H54 (cell line): ENCODE measurements around the gene SLC2A5.

Experiments
- DNase-seq: peaks from one replicate; pipeline ENCODE4 v3.0.0; 2011; ENCODE audit warnings: low spot score, mixed read lengths; ENCODE audit not compliant: insufficient read length
- FAIRE-seq: peaks from 3 replicates; lab custom pipeline; 2011; peaks lifted over from hg19 to GRCh38; lab: Jason Lieb, UNC
- POLR2A ChIP-seq: IDR thresholded peaks from 2 replicates; pipeline ENCODE4 v1.6.1; 2011; ENCODE audit warnings: low read depth, mild to moderate bottlenecking, low read length

SLC2A5 gene, protein sequence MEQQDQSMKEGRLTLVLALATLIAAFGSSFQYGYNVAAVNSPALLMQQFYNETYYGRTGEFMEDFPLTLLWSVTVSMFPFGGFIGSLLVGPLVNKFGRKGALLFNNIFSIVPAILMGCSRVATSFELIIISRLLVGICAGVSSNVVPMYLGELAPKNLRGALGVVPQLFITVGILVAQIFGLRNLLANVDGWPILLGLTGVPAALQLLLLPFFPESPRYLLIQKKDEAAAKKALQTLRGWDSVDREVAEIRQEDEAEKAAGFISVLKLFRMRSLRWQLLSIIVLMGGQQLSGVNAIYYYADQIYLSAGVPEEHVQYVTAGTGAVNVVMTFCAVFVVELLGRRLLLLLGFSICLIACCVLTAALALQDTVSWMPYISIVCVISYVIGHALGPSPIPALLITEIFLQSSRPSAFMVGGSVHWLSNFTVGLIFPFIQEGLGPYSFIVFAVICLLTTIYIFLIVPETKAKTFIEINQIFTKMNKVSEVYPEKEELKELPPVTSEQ

GRCh38 chr1:9069326-9070100 is at the start of gene SLC2A5:
Gene SLC2A5, minus strand, starts transcription at chr1:9069635. Its CDS starts 99 bp downstream, at chr1:9069536.
- TF ChIP-seq POLR2A, result no peak
- DNase-seq (no peak), FAIRE-seq (no peak)

DNA sequence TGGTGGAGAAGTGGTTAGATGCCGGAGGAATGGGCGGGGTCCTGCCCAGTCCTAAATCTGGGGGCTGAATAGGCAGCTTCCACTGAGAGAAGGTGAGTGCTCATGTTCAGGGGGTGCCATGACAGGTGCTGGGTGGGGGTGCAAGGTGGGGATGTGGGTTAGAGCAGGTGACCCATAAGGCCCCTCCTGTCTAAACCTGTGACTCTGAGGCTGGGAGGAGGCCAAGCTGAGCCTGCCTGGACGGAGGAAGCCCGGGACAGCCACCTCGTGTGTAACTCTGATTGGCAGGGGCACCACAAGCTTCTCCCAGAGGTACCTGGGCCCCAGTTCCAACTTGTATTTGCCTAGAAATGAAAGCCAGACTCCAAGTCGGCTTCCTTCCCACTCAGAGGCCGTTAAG is 48.8 kb upstream of the SLC2A5 start:
- FAIRE-seq (no peak), DNase-seq (no peak)
- TF ChIP-seq POLR2A, result no peak

- no peak for TF ChIP-seq POLR2A
- FAIRE-seq (no peak), DNase-seq (no peak)
Measured at GRCh38 chr1:9115351-9116205, 46.1 kb upstream of the SLC2A5 start.

DNA sequence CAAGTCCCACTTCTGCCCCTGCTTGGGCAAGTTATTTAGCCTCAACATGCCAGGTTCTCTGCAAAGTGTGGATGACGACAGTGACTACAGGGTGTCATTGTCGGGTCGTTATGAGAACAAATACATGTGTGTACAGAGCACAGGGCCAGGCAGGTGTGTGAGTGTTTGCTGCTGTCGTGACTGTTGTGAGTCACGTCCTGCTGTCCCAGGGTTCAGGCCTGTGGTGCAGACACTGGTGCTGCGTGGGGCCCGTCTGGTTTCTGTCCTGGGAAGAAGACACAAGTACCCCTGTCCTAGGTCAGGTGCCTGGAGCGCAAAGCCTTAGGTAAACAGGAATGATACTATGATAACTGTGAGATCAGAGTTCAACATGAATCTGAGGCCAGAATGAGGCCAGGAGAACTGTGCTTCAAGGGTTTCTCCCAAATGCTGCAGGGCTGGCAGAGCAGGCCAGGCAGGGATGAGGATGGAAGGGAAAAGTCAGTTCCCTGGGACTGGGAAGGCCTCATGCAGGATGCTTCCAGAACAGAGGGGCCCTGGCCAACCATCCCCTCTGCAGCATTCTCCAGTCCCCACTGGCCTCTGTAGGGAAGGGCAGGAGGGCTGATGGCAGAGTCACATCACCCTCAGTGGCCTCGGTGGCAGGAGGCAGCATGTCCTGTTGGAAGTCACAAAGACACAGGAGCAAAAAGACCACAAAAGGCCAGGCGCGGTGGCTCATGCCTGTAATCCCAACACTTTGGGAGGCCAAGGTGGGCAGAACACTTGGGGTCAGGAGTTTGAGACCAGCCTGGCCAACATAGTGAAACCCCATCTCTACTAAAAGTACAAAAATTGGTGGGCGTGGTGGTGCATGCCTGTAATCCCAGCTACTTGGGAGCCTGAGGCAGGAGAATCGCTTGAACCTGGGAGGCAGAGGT is 43.8 kb upstream of the SLC2A5 start:
- no peak for TF ChIP-seq POLR2A
- FAIRE-seq (no peak), DNase-seq (no peak)

DNA sequence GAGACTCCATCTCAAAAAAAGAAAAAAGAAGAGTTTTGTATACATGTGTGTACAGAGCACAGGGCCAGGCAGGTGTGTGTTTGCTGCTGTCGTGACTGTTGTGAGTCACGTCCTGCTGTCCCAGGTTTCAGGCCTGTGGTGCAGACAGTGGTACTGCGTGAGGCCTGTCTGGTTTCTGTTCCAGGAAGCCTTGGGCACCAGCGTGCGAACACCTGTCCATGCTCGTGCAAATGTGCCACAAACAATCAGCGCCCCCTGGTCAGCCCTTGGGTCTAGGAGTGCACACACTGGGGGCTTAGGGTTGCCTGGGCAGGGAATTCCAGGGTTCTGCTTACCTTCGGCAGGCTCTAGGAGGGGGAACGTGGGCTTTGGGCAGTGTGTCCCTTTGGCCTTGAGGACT is 42.5 kb upstream of the SLC2A5 start:
- FAIRE-seq, result no peak
- no peak for DNase-seq
- TF ChIP-seq POLR2A, result no peak

- DNase-seq, result no peak
- no peak for TF ChIP-seq POLR2A
- no peak for FAIRE-seq
Measured at GRCh38 chr1:9111357-9111691, 41.9 kb upstream of the SLC2A5 start.

DNA sequence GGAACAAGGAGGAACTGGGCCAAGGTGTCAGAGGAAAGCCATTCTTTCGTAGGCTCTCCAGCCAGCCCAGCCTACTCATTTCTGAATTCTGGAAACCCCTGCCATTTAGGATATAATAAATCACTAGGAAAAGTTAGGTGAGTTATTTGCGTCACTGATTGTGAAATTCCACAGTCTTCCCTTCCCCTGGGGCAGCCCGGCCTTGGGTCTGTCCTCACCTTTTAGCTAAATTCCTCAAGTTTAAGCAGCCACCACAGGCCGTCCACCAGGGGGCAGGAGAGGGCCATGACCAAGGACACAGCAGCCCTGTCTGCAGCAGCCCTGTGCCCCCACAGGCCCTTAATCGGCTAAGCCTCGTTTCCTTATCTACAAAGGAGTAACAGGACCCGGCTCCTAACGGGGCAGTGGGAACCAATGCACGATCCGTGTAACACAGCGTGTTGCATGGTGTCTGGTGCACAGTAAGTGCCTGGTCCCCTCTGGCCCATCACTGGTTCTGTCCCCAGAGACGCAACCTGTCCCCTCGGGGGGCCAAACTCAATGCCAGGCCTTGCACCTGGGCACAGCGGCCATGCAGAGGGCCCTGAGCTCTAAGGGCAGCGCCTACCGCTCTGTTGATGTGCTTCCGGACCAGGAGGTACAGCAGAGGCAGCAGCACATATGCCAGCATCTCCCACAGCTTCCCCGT is 41.4 kb upstream of the SLC2A5 start:
- FAIRE-seq (peak; percentile 68), DNase-seq (peak; percentile 52)
- TF ChIP-seq POLR2A, result no peak

DNA sequence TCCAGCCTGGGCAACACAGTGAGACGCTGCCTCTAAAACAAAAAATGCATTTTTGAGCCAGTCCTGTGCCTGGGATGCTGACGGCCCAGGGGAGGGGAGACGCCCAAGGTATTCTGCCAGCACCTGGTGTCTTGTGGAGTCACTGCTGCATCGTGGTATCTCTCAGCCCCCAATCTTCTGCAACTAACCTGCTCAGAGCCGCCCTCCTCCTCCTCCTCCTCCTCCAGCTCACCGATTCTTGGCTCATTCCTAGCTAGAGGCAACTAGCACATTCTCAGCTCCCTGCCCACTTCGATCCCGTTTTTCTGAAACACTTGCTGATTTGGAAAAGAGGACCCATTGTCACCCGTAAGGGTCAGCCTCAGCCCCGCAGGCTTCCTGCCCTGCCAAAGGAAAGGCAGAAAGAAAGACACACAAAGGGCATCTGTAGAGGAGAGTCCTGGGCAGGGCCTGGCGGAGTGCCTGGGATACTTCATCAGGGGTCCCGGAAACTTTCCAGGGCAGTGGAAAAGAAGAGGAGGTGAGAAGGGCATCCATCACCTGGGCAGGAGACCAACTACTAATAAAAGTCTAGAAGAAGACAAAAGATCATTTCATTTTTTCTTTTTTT is 38.7 kb upstream of the SLC2A5 start:
- DNase-seq (no peak), FAIRE-seq (no peak)
- no peak for TF ChIP-seq POLR2A

- no peak for TF ChIP-seq POLR2A
- no peak for FAIRE-seq
Measured at GRCh38 chr1:9107136-9107535, 37.7 kb upstream of the SLC2A5 start.

GRCh38 chr1:9106286-9106685 is 36.9 kb upstream of the SLC2A5 start:
- no peak for DNase-seq
- no peak for FAIRE-seq
- TF ChIP-seq POLR2A, result no peak

More at GRCh38 chr1:9107136-9107535, 37.7 kb upstream of the SLC2A5 start:
- DNase-seq, result no peak

DNA sequence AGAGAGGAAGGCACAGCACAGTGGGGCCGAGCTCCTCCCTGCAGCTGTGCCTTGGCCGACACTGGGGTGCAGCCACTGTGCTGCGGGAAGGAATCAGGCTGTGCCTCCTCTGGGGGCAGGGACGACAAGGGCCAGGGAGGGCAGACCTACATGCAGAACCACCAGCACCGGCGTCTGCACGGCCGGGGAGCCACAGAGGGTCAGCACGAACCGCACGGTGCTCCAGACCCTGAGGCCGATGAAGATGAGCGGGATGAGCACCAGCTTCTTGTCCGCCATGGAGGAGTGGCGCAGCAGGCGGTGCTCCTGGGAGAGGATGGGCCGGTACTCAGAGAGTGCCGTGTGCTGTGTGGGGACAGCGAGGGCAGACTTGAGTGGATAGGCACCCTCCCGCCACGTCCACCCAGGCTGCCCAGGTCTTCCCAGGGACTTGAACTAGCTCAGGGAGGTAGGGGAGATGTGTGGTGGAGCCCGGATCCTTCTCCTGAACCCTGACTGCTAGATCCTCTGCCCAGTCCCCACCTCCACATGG is 36.0 kb upstream of the SLC2A5 start:
- FAIRE-seq, result no peak
- no peak for TF ChIP-seq POLR2A
- DNase-seq, result no peak

DNA sequence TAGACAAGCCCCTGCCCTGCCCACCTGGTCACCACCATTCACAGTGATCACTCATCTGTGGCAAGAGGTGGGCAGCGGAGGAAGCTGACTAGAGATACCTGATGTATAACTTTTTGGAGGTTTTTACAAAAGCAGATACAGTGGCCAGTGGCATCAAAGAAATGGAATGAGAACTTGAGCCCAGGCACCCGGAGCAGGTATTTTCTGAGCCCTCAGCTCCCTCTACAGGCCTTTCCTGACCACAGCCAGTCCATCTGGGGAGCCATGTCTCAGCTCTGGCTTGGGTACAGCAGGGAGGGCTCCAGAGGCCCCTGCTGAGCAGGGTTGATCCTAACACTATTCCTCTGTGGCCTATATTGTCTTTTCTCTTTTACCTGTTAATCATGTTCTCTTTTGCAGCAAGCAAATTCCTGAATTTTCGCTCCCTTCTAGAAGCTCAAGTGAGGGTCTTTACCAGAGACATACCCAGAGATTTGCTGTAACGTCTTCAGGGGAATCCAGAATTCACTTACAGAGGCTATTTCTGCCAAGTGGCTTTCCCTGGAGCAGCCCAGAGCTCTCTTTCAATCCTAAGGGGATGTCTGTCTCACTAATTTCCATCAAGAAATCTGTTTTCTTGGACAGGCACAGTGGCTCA is 32.2 kb upstream of the SLC2A5 start:
- FAIRE-seq (peak; percentile 36), DNase-seq (peak; percentile 42)
- TF ChIP-seq POLR2A, result no peak
